A549 (cell line): ENCODE data around the gene ARHGAP40. TPM values are rescaled to one million over a fixed set of nuclear protein-coding genes. Genes with fewer than 3 reads are reported as not detected.

Experiments
- ATAC-seq, 2 experiments: fragments of 200-7000 bp in 1 of 2; fragments of >200 bp in 1 of 2; cut with Nextera tagmentation in 1 of 2; cut with Tn5 transposase in 1 of 2; 3 replicates each; pipeline versions ENCODE4 v1.8.0 to v1.9.1; 2018 to 2020; ENCODE audit warnings: mild to moderate bottlenecking in 1 of 2, moderate library complexity in 1 of 2
- CTCF ChIA-PET: fragments of 300-600 bp; sonication (Branson Sonifier 250); formaldehyde crosslinking; extraction: SDS; loops from one replicate; lab custom pipeline; 2021; ENCODE audit warnings: antibody characterized with exemption, inconsistent platforms; lab: Yijun Ruan, JAX
- POLR2A ChIA-PET: fragments of 350-600 bp; formaldehyde crosslinking; extraction: SDS; loops from one replicate; lab custom pipeline; 2021; ENCODE audit warnings: antibody characterized with exemption, inconsistent platforms; lab: Yijun Ruan, JAX
- DNase-seq, 2 experiments: peaks; one replicate each; pipeline versions ENCODE4 v3.0.0 to v3.0.0-alpha.2; 2011 to 2016; ENCODE audit warnings: low read depth in 1 of 2, low spot score in 1 of 2
- FAIRE-seq: peaks from 2 replicates; lab custom pipeline; 2011; peaks lifted over from hg19 to GRCh38; lab: Jason Lieb, UNC
- H3K27ac ChIP-seq, 2 experiments: fragments of >200 bp; sonication (Bioruptor Twin); formaldehyde crosslinking; 3 replicates each; pipeline ENCODE4 v1.5.1; 2016 to 2017
- H3K4me1 ChIP-seq: fragments of >200 bp; sonication (Bioruptor Twin); formaldehyde crosslinking; 3 replicates; pipeline ENCODE4 v1.6.1; 2016
- H3K4me2 ChIP-seq: fragments of >200 bp; sonication (Bioruptor Twin); formaldehyde crosslinking; 3 replicates; pipeline ENCODE4 v1.6.1; 2016
- H3K4me3 ChIP-seq: fragments of >200 bp; sonication (Bioruptor Twin); formaldehyde crosslinking; 3 replicates; pipeline ENCODE4 v1.5.1; 2016
- H3K9me3 ChIP-seq: fragments of >200 bp; sonication (Bioruptor Twin); formaldehyde crosslinking; 3 replicates; pipeline ENCODE4 v1.6.1; 2016
- CBX2 ChIP-seq: fragments of 200-600 bp; sonication (generic); IDR thresholded peaks from 2 replicates; pipeline ENCODE4 v1.6.1; 2016; ENCODE audit warnings: low read depth, mild to moderate bottlenecking, borderline replicate concordance
- CBX8 ChIP-seq: fragments of 200-600 bp; sonication (generic); IDR thresholded peaks from 2 replicates; pipeline ENCODE4 v1.6.1; 2016
- CEBPB ChIP-seq, 2 experiments: fragments of >200 bp in 1 of 2; sonication (Bioruptor Twin) in 1 of 2; formaldehyde crosslinking in 1 of 2; IDR thresholded peaks; 2 replicates each; pipeline ENCODE4 v1.6.1; 2012 to 2016
- CHD2 ChIP-seq: fragments of 150-350 bp; IDR thresholded peaks from 2 replicates; pipeline ENCODE4 v1.6.1; 2014; ENCODE audit warnings: low read length; ENCODE audit not compliant: partially characterized antibody
- CHD4 ChIP-seq: fragments of 200-600 bp; sonication (generic); IDR thresholded peaks from 2 replicates; pipeline ENCODE4 v1.6.1; 2016; ENCODE audit warnings: antibody characterized with exemption, mild to moderate bottlenecking, borderline replicate concordance
- EHMT2 ChIP-seq: fragments of 200-600 bp; sonication (generic); IDR thresholded peaks from 2 replicates; pipeline ENCODE4 v1.6.1; 2016; ENCODE audit warnings: antibody characterized with exemption, low read depth, mild to moderate bottlenecking, moderate library complexity
- FOSL2 ChIP-seq, 2 experiments: fragments of 450-650 bp in 1 of 2; fragments of >200 bp in 1 of 2; sonication (Bioruptor Twin) in 1 of 2; formaldehyde crosslinking; IDR thresholded peaks; 2 replicates each; pipeline versions ENCODE4 v1.5.0 to v1.6.1; 2016 to 2020; ENCODE audit warnings: mild to moderate bottlenecking in 1 of 2, moderate library complexity in 1 of 2
- GATA3 ChIP-seq: IDR thresholded peaks from 2 replicates; pipeline ENCODE4 v1.6.1; 2012; ENCODE audit warnings: borderline replicate concordance
- HDAC2 ChIP-seq: fragments of 200-600 bp; sonication (generic); IDR thresholded peaks from 2 replicates; pipeline ENCODE4 v1.6.1; 2016
- HOXA7 ChIP-seq: fragments of 250-450 bp; sonication (Bioruptor Pico); IDR thresholded peaks from 2 replicates; pipeline ENCODE4 v1.5.0; 2020; ENCODE audit warnings: mild to moderate bottlenecking, moderate library complexity
- JUN ChIP-seq, 2 experiments: fragments of >200 bp; sonication (Bioruptor Twin); formaldehyde crosslinking; IDR thresholded peaks; 2 replicates in 1 of 2; 3 replicates in 1 of 2; pipeline ENCODE4 v1.6.1; 2016 to 2017
- KDM1A ChIP-seq: fragments of 200-600 bp; sonication (generic); IDR thresholded peaks from 2 replicates; pipeline ENCODE4 v1.6.1; 2016; ENCODE audit warnings: low read depth, mild to moderate bottlenecking
- MYC ChIP-seq: IDR thresholded peaks from 2 replicates; pipeline ENCODE4 v1.6.1; 2012; ENCODE audit warnings: mild to moderate bottlenecking, inconsistent platforms, low read length, improper control_type of control experiment, borderline replicate concordance
- NR3C1 ChIP-seq: fragments of >200 bp; sonication (Bioruptor Twin); formaldehyde crosslinking; IDR thresholded peaks from 3 replicates; pipeline ENCODE4 v1.6.1; 2017
- PBX3 ChIP-seq: IDR thresholded peaks from 2 replicates; pipeline ENCODE4 v1.6.1; 2012
- POLR2A ChIP-seq: IDR thresholded peaks from 2 replicates; pipeline ENCODE4 v1.6.1; 2012; ENCODE audit warnings: mild to moderate bottlenecking, low read length
- RARB ChIP-seq: fragments of 250-450 bp; sonication (Bioruptor Pico); IDR thresholded peaks from 2 replicates; pipeline ENCODE4 v1.8.0; 2021; ENCODE audit warnings: mild to moderate bottlenecking, moderate library complexity
- SMC3 ChIP-seq: fragments of >200 bp; sonication (Bioruptor Twin); formaldehyde crosslinking; IDR thresholded peaks from 3 replicates; pipeline ENCODE4 v1.6.1; 2018; ENCODE audit warnings: inconsistent platforms
- TFCP2L1 ChIP-seq: fragments of 250-450 bp; sonication (Bioruptor Pico); IDR thresholded peaks from 2 replicates; pipeline ENCODE4 v1.5.0; 2021; ENCODE audit warnings: mild to moderate bottlenecking
- TP53 ChIP-seq: fragments of 250-450 bp; sonication (Bioruptor Pico); IDR thresholded peaks from 2 replicates; pipeline ENCODE4 v1.5.0; 2021; ENCODE audit warnings: mild to moderate bottlenecking, moderate library complexity
- ZC3H11A ChIP-seq: fragments of 450-650 bp; IDR thresholded peaks from 2 replicates; pipeline ENCODE4 v1.6.1; 2014; ENCODE audit warnings: antibody characterized with exemption, mild to moderate bottlenecking
- ZFP36 ChIP-seq: fragments of 450-650 bp; IDR thresholded peaks from 2 replicates; pipeline ENCODE4 v1.6.1; 2014; ENCODE audit warnings: borderline replicate concordance; ENCODE audit not compliant: partially characterized antibody
- ZNF302 ChIP-seq: fragments of 250-450 bp; sonication (Bioruptor Pico); IDR thresholded peaks from 2 replicates; pipeline ENCODE4 v1.9.0; 2021; ENCODE audit warnings: inconsistent platforms, mild to moderate bottlenecking, moderate library complexity
- ZSCAN20 ChIP-seq: fragments of 250-450 bp; sonication (Bioruptor Pico); IDR thresholded peaks from 2 replicates; pipeline ENCODE4 v1.8.0; 2022; ENCODE audit warnings: mild to moderate bottlenecking, moderate library complexity
- WGBS: methylation state at CpG from one replicate; pipeline ENCODE4 v1.1.6; 2017; ENCODE audit errors: missing lambda C conversion rate; 5-methylcytosine and 5-hydroxymethylcytosine counted together
- polyA plus RNA-seq, 4 experiments: library from polyadenylated mRNA; depleted of rRNA in 3 of 4; stranded (reverse); fragments of >200 nt; fragmentation: RNase III in 1 of 4; extraction: RNeasy Plus Mini Kit Qiagen cat#74134 plus additional on column Dnase treatment in 1 of 4; gene quantifications; 2 replicates in 3 of 4; 3 replicates in 1 of 4; pipeline ENCODE4 v1.2.3, GENCODE V29; 2011 to 2017
- TF ChIP-seq, protein P1 (sequence below): IDR thresholded peaks from 2 replicates; pipeline ENCODE4 v1.6.1; 2012; ENCODE audit warnings: low read depth, borderline replicate concordance
- TF ChIP-seq, protein P2 (sequence below): fragments of 150-350 bp; IDR thresholded peaks from 2 replicates; pipeline ENCODE4 v1.6.1; 2014; ENCODE audit warnings: low read depth, mild to moderate bottlenecking, low read length

The ARHGAP40 gene
- polyA plus RNA-seq, 2 of the 4 experiments (the other 2 are of a cell fraction), result not detected

DNA sequence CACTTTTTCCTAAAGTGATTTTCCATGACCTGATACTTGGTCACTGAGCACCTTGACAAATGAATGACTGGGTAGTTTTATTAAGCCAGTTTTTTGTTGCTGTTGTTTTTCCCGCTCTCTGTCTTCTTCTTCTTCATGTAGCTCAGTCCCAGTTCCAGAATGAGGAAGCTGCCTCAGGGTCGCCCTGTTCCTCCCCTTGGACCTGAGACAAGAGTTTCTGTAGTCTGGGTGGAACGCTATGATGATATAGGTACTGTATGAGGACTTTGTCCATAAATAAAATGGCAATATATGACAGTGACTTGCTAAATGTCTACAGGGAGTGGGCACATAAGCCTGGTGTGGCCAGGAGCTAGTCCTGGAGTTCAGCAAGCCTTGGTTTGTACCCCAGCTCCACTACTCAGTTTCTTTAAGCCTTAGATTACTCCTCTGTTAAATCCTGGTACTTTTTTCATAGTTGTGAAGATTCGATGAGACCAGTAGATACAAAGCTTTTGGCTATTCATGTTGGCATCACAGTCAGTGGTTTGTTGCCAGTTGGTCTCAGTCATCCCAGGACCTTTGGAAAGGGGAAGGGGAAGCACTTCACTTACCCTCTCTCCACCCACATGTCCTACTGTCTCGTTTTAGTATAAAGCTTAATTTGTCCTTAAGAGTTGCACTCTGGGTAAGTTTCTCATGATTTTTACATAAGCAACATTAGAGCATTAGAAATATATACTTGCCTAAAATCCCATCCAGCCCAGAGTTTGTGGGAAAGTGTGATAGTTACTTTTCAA, 31.7 kb upstream of the ARHGAP40 start:
- ATAC-seq (no peak), FAIRE-seq (no peak), DNase-seq (no peak)
- Histone ChIP-seq H3K4me3 (no peak overlapping the region), H3K27ac (no peak overlapping the region), H3K4me1 (no peaks in the 10 kb centered on the region), H3K4me2 (no peak overlapping the region), H3K9me3 (no peaks in the 10 kb centered on the region)
- POLR2A ChIA-PET, result interaction anchor here (0.6 kb wide), 1 partner anchor 393 kb away, joined by 3 read pairs; no protein-coding TSS in a partner anchor
- no peak for TF ChIP-seq TP53 (CRISPR knock-in tag)
- no peak for TF ChIP-seq EHMT2
- no peak for TF ChIP-seq MYC
- TF ChIP-seq FOSL2 (IDR thresholded peaks at IDR 0.05), result no peak
- TF ChIP-seq FOSL2 (CRISPR knock-in tag; IDR thresholded peaks at IDR 0.05), result no peak
- no peak for TF ChIP-seq CEBPB (IDR thresholded peaks at IDR 0.05)
- no peak for TF ChIP-seq POLR2A
- no peak for TF ChIP-seq CHD2
- no peak for TF ChIP-seq CBX8
- TF ChIP-seq HOXA7 (CRISPR knock-in tag), result no peak
- WGBS, result 61% methylated on average over 5 of the region's 5 CpGs
- CTCF ChIA-PET, result interaction anchor here (0.6 to 1.5 kb wide), 6 partner anchors 9 to 1242 kb away, joined by 3 to 4 read pairs (median 3); no protein-coding TSS in a partner anchor

DNA sequence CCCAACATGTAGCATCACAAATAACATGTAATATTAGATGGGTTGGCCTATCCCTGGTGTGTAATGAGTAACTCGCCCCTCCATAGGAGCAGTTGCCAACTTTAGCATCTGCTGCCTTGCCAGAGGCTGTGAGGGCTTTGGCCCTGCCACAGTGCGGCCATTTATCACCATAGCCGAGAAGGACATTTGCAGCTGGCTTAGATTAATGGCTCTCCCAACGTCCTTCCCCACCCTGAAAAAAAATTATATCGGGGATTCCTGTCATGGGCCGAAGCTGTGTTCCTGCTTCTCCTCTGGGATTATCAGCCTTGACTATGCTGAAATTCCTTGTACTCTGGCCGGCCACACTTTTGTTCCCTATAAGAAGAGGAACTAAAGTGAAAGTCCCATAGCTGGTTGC, 28.2 kb upstream of the ARHGAP40 start:
- POLR2A ChIA-PET, result no interaction called here
- ATAC-seq, result no peak
- H3K27ac ChIP-seq, result no peak overlapping the region
- TF ChIP-seq ZFP36, result no peak
- no peak for TF ChIP-seq CHD4
- TF ChIP-seq KDM1A, result no peak
- TF ChIP-seq JUN (IDR thresholded peaks at IDR 0.05), result no peak
- TF ChIP-seq, protein P1, sequence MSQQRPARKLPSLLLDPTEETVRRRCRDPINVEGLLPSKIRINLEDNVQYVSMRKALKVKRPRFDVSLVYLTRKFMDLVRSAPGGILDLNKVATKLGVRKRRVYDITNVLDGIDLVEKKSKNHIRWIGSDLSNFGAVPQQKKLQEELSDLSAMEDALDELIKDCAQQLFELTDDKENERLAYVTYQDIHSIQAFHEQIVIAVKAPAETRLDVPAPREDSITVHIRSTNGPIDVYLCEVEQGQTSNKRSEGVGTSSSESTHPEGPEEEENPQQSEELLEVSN, result no peak
- no peak for TF ChIP-seq RARB
- TF ChIP-seq CHD2, result no peak
- no peak for TF ChIP-seq ZC3H11A
- TF ChIP-seq TFCP2L1 (CRISPR knock-in tag), result no peak
- no peak for TF ChIP-seq GATA3
- TF ChIP-seq ZNF302 (CRISPR knock-in tag), result no peak
- no peak for TF ChIP-seq ZSCAN20
- no peak for TF ChIP-seq CBX2
- TF ChIP-seq, all 56 proteins: peak for 0
- CTCF ChIA-PET, result interaction anchor here (1.9 kb wide), 1 partner anchor 8 kb away, joined by 4 read pairs; no protein-coding TSS in a partner anchor
- no peaks in the 10 kb centered on the region for H3K4me1 ChIP-seq
- FAIRE-seq (no peak), DNase-seq (no peak)
- WGBS, result 93% methylated on average over 7 of the region's 7 CpGs
- H3K9me3 ChIP-seq, result no peaks in the 10 kb centered on the region
- H3K4me2 ChIP-seq, result no peak overlapping the region
- no peak overlapping the region for H3K4me3 ChIP-seq

GRCh38 chr20:38579219-38579910, 22.2 kb upstream of the ARHGAP40 start:
- FAIRE-seq (no peak), ATAC-seq (peak; percentile 15 to 40; a peak in 2 of 6 replicates), DNase-seq (no peak)
- 92% methylated on average over 7 of the region's 7 CpGs for WGBS
- POLR2A ChIA-PET, result no interaction called here
- no peak overlapping the region for H3K27ac ChIP-seq
- CTCF ChIA-PET, result interaction anchor here (1.1 to 1.2 kb wide), 2 partner anchors 9 to 10 kb away, joined by 4 read pairs; no protein-coding TSS in a partner anchor
- TF ChIP-seq ZNF302 (CRISPR knock-in tag), result no peak
- TF ChIP-seq FOSL2 (IDR thresholded peaks at IDR 0.05), result no peak
- TF ChIP-seq FOSL2 (CRISPR knock-in tag; IDR thresholded peaks at IDR 0.05), result no peak
- no peak for TF ChIP-seq TP53 (CRISPR knock-in tag)
- TF ChIP-seq, protein P2, sequence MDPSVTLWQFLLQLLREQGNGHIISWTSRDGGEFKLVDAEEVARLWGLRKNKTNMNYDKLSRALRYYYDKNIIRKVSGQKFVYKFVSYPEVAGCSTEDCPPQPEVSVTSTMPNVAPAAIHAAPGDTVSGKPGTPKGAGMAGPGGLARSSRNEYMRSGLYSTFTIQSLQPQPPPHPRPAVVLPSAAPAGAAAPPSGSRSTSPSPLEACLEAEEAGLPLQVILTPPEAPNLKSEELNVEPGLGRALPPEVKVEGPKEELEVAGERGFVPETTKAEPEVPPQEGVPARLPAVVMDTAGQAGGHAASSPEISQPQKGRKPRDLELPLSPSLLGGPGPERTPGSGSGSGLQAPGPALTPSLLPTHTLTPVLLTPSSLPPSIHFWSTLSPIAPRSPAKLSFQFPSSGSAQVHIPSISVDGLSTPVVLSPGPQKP, result no peak
- no peak for TF ChIP-seq PBX3
- no peak for TF ChIP-seq GATA3
- TF ChIP-seq CBX8, result no peak
- TF ChIP-seq, protein P1, result no peak
- no peak for TF ChIP-seq TFCP2L1 (CRISPR knock-in tag)
- TF ChIP-seq NR3C1, result no peak
- no peak for TF ChIP-seq HDAC2
- TF ChIP-seq CBX2, result no peak
- no peak for TF ChIP-seq CEBPB (IDR thresholded peaks at IDR 0.05)
- no peak for TF ChIP-seq SMC3
- no peaks in the 10 kb centered on the region for H3K9me3 ChIP-seq
- H3K4me1 ChIP-seq, result no peaks in the 10 kb centered on the region
- no peak overlapping the region for H3K4me3 ChIP-seq
- no peak overlapping the region for H3K4me2 ChIP-seq
